ENCODE data around the gene NFS1. TPM values are rescaled to one million over a fixed set of nuclear protein-coding genes. Genes with fewer than 3 reads are reported as not detected.

NFS1 gene
- polyA plus RNA-seq, 1 of the 3 experiments (the other 2 are of a cell fraction), result 75.6 TPM

- no peaks in the 10 kb centered on the region for H3K79me2 ChIP-seq (ENCODE audit: insufficient read depth)
- TF ChIP-seq MAX (IDR thresholded peaks at IDR 0.05; ENCODE audit: low read depth) (no peak), TEAD4 (IDR thresholded peaks at IDR 0.05; ENCODE audit: borderline replicate concordance, insufficient read depth) (no peak), SMC3 (IDR thresholded peaks at IDR 0.05; ENCODE audit: low read depth, low read length) (no peak)
- H3K4me1 ChIP-seq (ENCODE audit: control insufficient read depth in 1 of 2, insufficient read depth in 2 of 2, low read depth in 1 of 2, low read length in 1 of 2), result no peaks in the 10 kb centered on the region
- DNase-seq, result no peak
- WGBS (ENCODE audit: low lambda C conversion rate), result 94% methylated on average over 8 of the region's 8 CpGs
- no peaks in the 10 kb centered on the region for H3K27me3 ChIP-seq (ENCODE audit: insufficient read depth)
- H3K4me2 ChIP-seq, result no peak overlapping the region
- H3K36me3 ChIP-seq (replicated peaks in 1 of 2; ENCODE audit: control insufficient read depth in 1 of 2, insufficient read depth in 2 of 2, low read length in 1 of 2), result peaks cover 49 to 50% of the 10 kb centered on the region in 2 experiments
- no peak overlapping the region for H2AFZ ChIP-seq (ENCODE audit: low read depth)
- H3K9ac ChIP-seq, result no peak overlapping the region
- peaks cover 22% of the 10 kb centered on the region for H3F3A ChIP-seq (replicated peaks; ENCODE audit: insufficient read depth)
- H3K27ac ChIP-seq (ENCODE audit: low read depth in 2 of 2, low read length in 1 of 2), result no peak overlapping the region
- ChIA-PET CTCF (interaction anchor here (0.6 kb wide), 1 partner anchor 9 kb away, joined by 3 read pairs; no protein-coding TSS in a partner anchor), POLR2A (interaction anchor here (0.6 kb wide), 1 partner anchor 10 kb away, joined by 3 read pairs; no protein-coding TSS in a partner anchor)
- no peaks in the 10 kb centered on the region for H3K9me2 ChIP-seq
- no peak overlapping the region for H3K4me3 ChIP-seq (ENCODE audit: low read depth in 2 of 2, low read length in 1 of 2)
- no peaks in the 10 kb centered on the region for H3K9me3 ChIP-seq
- 0 out of 2 replicates have a peak, but pooled peaks cover 2% of the 10 kb centered on the region for H4K20me1 ChIP-seq (ENCODE audit: insufficient read depth)
These were observed 72.0 kb downstream of the NFS1 start for GRCh38 chr20:35627121-35627520.

GRCh38 chr20:35626386-35627001, 72.7 kb downstream of the NFS1 start:
- Histone ChIP-seq H2AFZ (ENCODE audit: low read depth) (no peak overlapping the region), H4K20me1 (ENCODE audit: insufficient read depth) (no peaks in the 10 kb centered on the region), H3K36me3 (replicated peaks in 1 of 2; ENCODE audit: control insufficient read depth in 1 of 2, insufficient read depth in 2 of 2, low read length in 1 of 2) (peaks cover 49 to 56% of the 10 kb centered on the region in 2 experiments), H3F3A (replicated peaks; ENCODE audit: insufficient read depth) (peaks cover 28% of the 10 kb centered on the region), H3K9me3 (no peaks in the 10 kb centered on the region), H3K9me2 (no peaks in the 10 kb centered on the region), H3K27ac (ENCODE audit: low read depth in 2 of 2, low read length in 1 of 2) (no peak overlapping the region), H3K4me2 (no peak overlapping the region), H3K9ac (no peak overlapping the region), H3K4me3 (ENCODE audit: low read depth in 2 of 2, low read length in 1 of 2) (no peak overlapping the region), H3K79me2 (ENCODE audit: insufficient read depth) (no peaks in the 10 kb centered on the region), H3K27me3 (ENCODE audit: insufficient read depth) (no peaks in the 10 kb centered on the region), H3K4me1 (ENCODE audit: control insufficient read depth in 1 of 2, insufficient read depth in 2 of 2, low read depth in 1 of 2, low read length in 1 of 2) (no peaks in the 10 kb centered on the region)
- ChIA-PET CTCF (interaction anchor here (1.5 kb wide), 1 partner anchor 9 kb away, joined by 4 read pairs; no protein-coding TSS in a partner anchor), POLR2A (interaction anchor here (0.6 kb wide), 1 partner anchor 10 kb away, joined by 3 read pairs; no protein-coding TSS in a partner anchor)
- no peak for TF ChIP-seq GABPA (IDR thresholded peaks at IDR 0.05; ENCODE audit: low read depth)
- no peak for TF ChIP-seq RCOR1 (IDR thresholded peaks at IDR 0.05; ENCODE audit: low read length)
- TF ChIP-seq EP300 (IDR thresholded peaks at IDR 0.05; ENCODE audit: borderline replicate concordance in 1 of 2, low read depth in 1 of 2, low read length in 1 of 2), result no peak
- no peak for TF ChIP-seq FOXM1 (IDR thresholded peaks at IDR 0.05; ENCODE audit: low read depth)
- no peak for DNase-seq
- 94% methylated on average over 9 of the region's 13 CpGs for WGBS (ENCODE audit: low lambda C conversion rate)

GRCh38 chr20:35625584-35626385, 73.4 kb downstream of the NFS1 start:
- Histone ChIP-seq H3K9ac (no peak overlapping the region), H3K4me3 (ENCODE audit: low read depth in 2 of 2, low read length in 1 of 2) (no peak overlapping the region), H3K9me2 (no peaks in the 10 kb centered on the region), H3F3A (replicated peaks; ENCODE audit: insufficient read depth) (peaks cover 33% of the 10 kb centered on the region), H3K79me2 (ENCODE audit: insufficient read depth) (no peaks in the 10 kb centered on the region), H4K20me1 (ENCODE audit: insufficient read depth) (no peaks in the 10 kb centered on the region), H3K27me3 (ENCODE audit: insufficient read depth) (no peaks in the 10 kb centered on the region), H3K27ac (ENCODE audit: low read depth in 2 of 2, low read length in 1 of 2) (no peak overlapping the region), H3K36me3 (replicated peaks in 1 of 2; ENCODE audit: control insufficient read depth in 1 of 2, insufficient read depth in 2 of 2, low read length in 1 of 2) (peaks cover 46 to 59% of the 10 kb centered on the region in 2 experiments), H3K4me1 (ENCODE audit: control insufficient read depth in 1 of 2, insufficient read depth in 2 of 2, low read depth in 1 of 2, low read length in 1 of 2) (no peaks in the 10 kb centered on the region), H2AFZ (ENCODE audit: low read depth) (no peak overlapping the region), H3K9me3 (no peaks in the 10 kb centered on the region), H3K4me2 (no peak overlapping the region)
- ChIA-PET POLR2A (no interaction called here), CTCF (interaction anchor here (1.5 kb wide), 1 partner anchor 9 kb away, joined by 4 read pairs; no protein-coding TSS in a partner anchor)
- 94% methylated on average over 6 of the region's 6 CpGs for WGBS (ENCODE audit: low lambda C conversion rate)
- no peak for DNase-seq
- TF ChIP-seq USF1 (IDR thresholded peaks at IDR 0.05; ENCODE audit: borderline replicate concordance, low read depth), result no peak
- TF ChIP-seq MEF2A (IDR thresholded peaks at IDR 0.05; ENCODE audit: borderline replicate concordance, low read depth), result no peak
- no peak for TF ChIP-seq USF2 (IDR thresholded peaks at IDR 0.05; ENCODE audit: borderline replicate concordance, low read depth, low read length)
- TF ChIP-seq CHD2 (IDR thresholded peaks at IDR 0.05; ENCODE audit: low read length, partially characterized antibody), result no peak
- TF ChIP-seq MAX (IDR thresholded peaks at IDR 0.05; ENCODE audit: low read depth), result no peak
- no peak for TF ChIP-seq TAF1 (IDR thresholded peaks at IDR 0.05; ENCODE audit: borderline replicate concordance, low read depth, low read length)
- TF ChIP-seq ELF1 (IDR thresholded peaks at IDR 0.05), result no peak
- TF ChIP-seq SIN3A (IDR thresholded peaks at IDR 0.05; ENCODE audit: borderline replicate concordance, low read depth, low read length), result no peak
- TF ChIP-seq RFX5 (IDR thresholded peaks at IDR 0.05; ENCODE audit: low read length), result no peak
- TF ChIP-seq JUND (IDR thresholded peaks at IDR 0.05), result no peak
- TF ChIP-seq GABPA (IDR thresholded peaks at IDR 0.05; ENCODE audit: low read depth), result no peak
- no peak for TF ChIP-seq MXI1 (IDR thresholded peaks at IDR 0.05; ENCODE audit: low read depth, low read length)
